SK-N-MC (cell line): ENCODE data around the gene NES.

ENCODE experiments used
- DNase-seq: peaks from one replicate; pipeline ENCODE4 v3.0.0-alpha.2; 2011; ENCODE audit warnings: low read depth, low spot score
- H3K27ac ChIP-seq: fragments of 200-600 bp; sonication (generic); 2 replicates; pipeline ENCODE4 v1.5.1; 2016; ENCODE audit warnings: mixed run types
- H3K36me3 ChIP-seq: fragments of 200-600 bp; sonication (generic); 2 replicates; pipeline ENCODE4 v1.6.1; 2017; ENCODE audit warnings: antibody characterized with exemption, low read length, mixed read lengths; ENCODE audit not compliant: insufficient read depth
- H3K4me3 ChIP-seq: fragments of 200-600 bp; sonication (generic); 2 replicates; pipeline ENCODE4 v1.5.1; 2016
- H3K9ac ChIP-seq: fragments of 200-600 bp; sonication (generic); 2 replicates; pipeline ENCODE4 v1.8.0; 2017; ENCODE audit warnings: mixed run types, mixed read lengths; ENCODE audit not compliant: insufficient read length
- H3K9me3 ChIP-seq: fragments of 200-600 bp; sonication (generic); 2 replicates; pipeline ENCODE4 v1.6.1; 2017; ENCODE audit warnings: low read depth, mild to moderate bottlenecking, antibody characterized with exemption, low read length, moderate library complexity, mixed read lengths
- EZH2 ChIP-seq: fragments of 200-600 bp; sonication (generic); IDR thresholded peaks from one replicate; pipeline ENCODE4 v1.6.1; 2017; ENCODE audit warnings: antibody characterized with exemption
- FOXP2 ChIP-seq: optimal IDR thresholded peaks from 2 replicates; pipeline ENCODE3; 2011; ENCODE audit warnings: mild to moderate bottlenecking, moderate library complexity; ENCODE audit not compliant: insufficient read depth; ENCODE audit errors: extremely low read length, control extremely low read depth
- POLR2AphosphoS5 ChIP-seq: IDR thresholded peaks from 2 replicates; pipeline ENCODE4 v1.6.1; 2012; ENCODE audit warnings: mild to moderate bottlenecking, low read depth, low read length, borderline replicate concordance

The NES gene

GRCh38 chr1:156648496-156648895 lies 28.7 kb downstream of the NES start:
- Histone ChIP-seq H3K9me3 (no peaks in the 10 kb centered on the region), H3K27ac (no peak overlapping the region), H3K4me3 (no peak overlapping the region), H3K9ac (no peak overlapping the region), H3K36me3 (no peaks in the 10 kb centered on the region)
- no peak for TF ChIP-seq POLR2AphosphoS5
- TF ChIP-seq EZH2, result no peak
- no peak for TF ChIP-seq FOXP2
- DNase-seq, result no peak

GRCh38 chr1:156647351-156647750 lies 29.9 kb downstream of the NES start:
- Histone ChIP-seq H3K4me3 (no peak overlapping the region), H3K36me3 (no peaks in the 10 kb centered on the region), H3K9me3 (no peaks in the 10 kb centered on the region), H3K9ac (no peak overlapping the region), H3K27ac (no peak overlapping the region)
- TF ChIP-seq POLR2AphosphoS5, result no peak
- no peak for TF ChIP-seq FOXP2
- no peak for TF ChIP-seq EZH2
- DNase-seq, result no peak

GRCh38 chr1:156646738-156647211 lies 30.4 kb downstream of the NES start:
- no peaks in the 10 kb centered on the region for H3K9me3 ChIP-seq
- no peaks in the 10 kb centered on the region for H3K36me3 ChIP-seq
- no peak overlapping the region for H3K9ac ChIP-seq
- TF ChIP-seq POLR2AphosphoS5, result no peak
- H3K27ac ChIP-seq, result no peak overlapping the region
- no peak for DNase-seq
- H3K4me3 ChIP-seq, result no peak overlapping the region

- Histone ChIP-seq H3K27ac (no peak overlapping the region), H3K36me3 (no peaks in the 10 kb centered on the region), H3K9ac (no peak overlapping the region), H3K4me3 (no peak overlapping the region), H3K9me3 (no peaks in the 10 kb centered on the region)
- TF ChIP-seq EZH2 (no peak), POLR2AphosphoS5 (no peak), FOXP2 (no peak)
- no peak for DNase-seq
These were observed 31.5 kb downstream of the NES start for GRCh38 chr1:156645666-156646065.

GRCh38 chr1:156645056-156645455 lies 32.2 kb downstream of the NES start:
- TF ChIP-seq EZH2, result no peak
- no peak for TF ChIP-seq POLR2AphosphoS5
- no peak for TF ChIP-seq FOXP2

GRCh38 chr1:156644640-156645039 lies 32.6 kb downstream of the NES start:
- Histone ChIP-seq H3K9ac (no peak overlapping the region), H3K9me3 (no peaks in the 10 kb centered on the region), H3K36me3 (no peaks in the 10 kb centered on the region), H3K4me3 (no peak overlapping the region), H3K27ac (no peak overlapping the region)
- no peak for DNase-seq
- TF ChIP-seq EZH2 (no peak), POLR2AphosphoS5 (no peak), FOXP2 (no peak)

More at GRCh38 chr1:156645056-156645455, 32.2 kb downstream of the NES start:
- Histone ChIP-seq H3K27ac (no peak overlapping the region), H3K4me3 (no peak overlapping the region), H3K36me3 (no peaks in the 10 kb centered on the region), H3K9me3 (no peaks in the 10 kb centered on the region), H3K9ac (no peak overlapping the region)
- no peak for DNase-seq

GRCh38 chr1:156644146-156644545 lies 33.1 kb downstream of the NES start:
- Histone ChIP-seq H3K27ac (no peak overlapping the region), H3K9ac (no peak overlapping the region), H3K9me3 (no peaks in the 10 kb centered on the region), H3K36me3 (no peaks in the 10 kb centered on the region), H3K4me3 (no peak overlapping the region)
- DNase-seq, result no peak
- TF ChIP-seq POLR2AphosphoS5 (no peak), EZH2 (no peak), FOXP2 (no peak)

GRCh38 chr1:156643778-156644092 lies 33.5 kb downstream of the NES start:
- Histone ChIP-seq H3K4me3 (no peak overlapping the region), H3K36me3 (no peaks in the 10 kb centered on the region), H3K9ac (no peak overlapping the region), H3K27ac (no peak overlapping the region), H3K9me3 (no peaks in the 10 kb centered on the region)
- TF ChIP-seq POLR2AphosphoS5, result no peak
- no peak for TF ChIP-seq FOXP2
- TF ChIP-seq EZH2, result no peak
- no peak for DNase-seq

- no peak for TF ChIP-seq FOXP2
- no peak for TF ChIP-seq EZH2
- no peak for TF ChIP-seq POLR2AphosphoS5
- Histone ChIP-seq H3K9me3 (no peaks in the 10 kb centered on the region), H3K4me3 (no peak overlapping the region), H3K27ac (no peak overlapping the region), H3K36me3 (no peaks in the 10 kb centered on the region), H3K9ac (no peak overlapping the region)
- no peak for DNase-seq
These were observed 34.0 kb downstream of the NES start for GRCh38 chr1:156643049-156643777.
